ACHN (cell line): ENCODE measurements around the gene UBR4.

Source experiments
- DNase-seq: peaks from one replicate; pipeline ENCODE4 v3.0.0-alpha.2; 2015
- in situ Hi-C: cut with HindIII; loops from 2 replicates; pipeline ENCODE4 v1.10.0; 2017; ENCODE audit warnings: low sequenced_read_pairs, low pct_ligation_motif_present, low pct_unique_long_range_greater_than_20kb

The UBR4 gene

GRCh38 chr1:19121192-19121591, 88.9 kb downstream of the UBR4 start:
- no peak for DNase-seq
- in situ Hi-C loops = no loop called here

GRCh38 chr1:19120070-19120469, 90.0 kb downstream of the UBR4 start:
- DNase-seq = no peak
- in situ Hi-C loops = no loop called here

GRCh38 chr1:19115082-19115808, 94.8 kb downstream of the UBR4 start:
- no peak for DNase-seq
- in situ Hi-C loops = no loop called here

- DNase-seq = peak; percentile 61
- in situ Hi-C loops = no loop called here
These were observed 96.4 kb downstream of the UBR4 start for GRCh38 chr1:19113697-19114092.

GRCh38 chr1:19112891-19113696, 97.0 kb downstream of the UBR4 start:
- no peak for DNase-seq
- in situ Hi-C loops = no loop called here

GRCh38 chr1:19110257-19110927, 99.7 kb downstream of the UBR4 start:
- peak; percentile 85 for DNase-seq
- in situ Hi-C loops = no loop called here

- in situ Hi-C loops = no loop called here
- DNase-seq = no peak
These were observed 100.5 kb downstream of the UBR4 start for GRCh38 chr1:19109545-19109944.

GRCh38 chr1:19101244-19101643, 108.8 kb downstream of the UBR4 start:
- no peak for DNase-seq
- in situ Hi-C loops = no loop called here

- DNase-seq = no peak
- in situ Hi-C loops = no loop called here
These were observed 110.0 kb downstream of the UBR4 start for GRCh38 chr1:19100028-19100427.

GRCh38 chr1:19096990-19097389, 113.1 kb downstream of the UBR4 start:
- in situ Hi-C loops = no loop called here
- no peak for DNase-seq

- DNase-seq = peak; percentile 48
- in situ Hi-C loops = no loop called here
These were observed 113.8 kb downstream of the UBR4 start for GRCh38 chr1:19096036-19096833.

- in situ Hi-C loops = no loop called here
- no peak for DNase-seq
These were observed 118.7 kb downstream of the UBR4 start for GRCh38 chr1:19091196-19091953.

- in situ Hi-C loops = no loop called here
- DNase-seq = no peak
These were observed 120.5 kb downstream of the UBR4 start for GRCh38 chr1:19089524-19089923.

- no peak for DNase-seq
- in situ Hi-C loops = no loop called here
These were observed 121.2 kb downstream of the UBR4 start for GRCh38 chr1:19088717-19089442.

GRCh38 chr1:19087737-19088594, 122.1 kb downstream of the UBR4 start:
- in situ Hi-C loops = no loop called here
- no peak for DNase-seq

- no peak for DNase-seq
- in situ Hi-C loops = no loop called here
These were observed 122.9 kb downstream of the UBR4 start for GRCh38 chr1:19087017-19087736.
